K562 (cell line): ENCODE results near the gene G6PC3. TPM values are rescaled to one million over a fixed set of nuclear protein-coding genes. Genes with fewer than 3 reads are reported as not detected.

Experiments
- BMI1 ChIP-seq: fragments of 150-350 bp; IDR thresholded peaks from 2 replicates; pipeline ENCODE4 v1.6.1; 2014; ENCODE audit warnings: low read length
- CBX3 ChIP-seq, 2 experiments: IDR thresholded peaks; 1 replicate in 1 of 2; 2 replicates in 1 of 2; pipeline ENCODE4 v1.6.1; 2012; ENCODE audit warnings: inconsistent platforms in 2 of 2, low read length in 2 of 2, borderline replicate concordance in 1 of 2, control low read depth in 1 of 2
- DMBX1 ChIP-seq: fragments of 250-450 bp; sonication (Bioruptor Pico); IDR thresholded peaks from 2 replicates; pipeline ENCODE4 v1.8.0; 2022; ENCODE audit warnings: inconsistent platforms, mild to moderate bottlenecking, moderate library complexity, borderline replicate concordance
- E4F1 ChIP-seq: fragments of 250-450 bp; sonication (Bioruptor Pico); IDR thresholded peaks from 2 replicates; pipeline ENCODE4 v1.5.0; 2021; ENCODE audit warnings: mild to moderate bottlenecking, borderline replicate concordance
- EP300 ChIP-seq: IDR thresholded peaks from 2 replicates; pipeline ENCODE4 v1.6.1; 2012; ENCODE audit warnings: low read length, improper control_type of control experiment
- ETV5 ChIP-seq: sonication (generic); formaldehyde crosslinking; IDR thresholded peaks from 2 replicates; pipeline ENCODE4 v1.4.0; 2020; ENCODE audit warnings: low read depth, mild to moderate bottlenecking, missing genetic modification reagents
- MAZ ChIP-seq, 2 experiments: fragments of 450-650 bp in 1 of 2; sonication (generic) in 1 of 2; formaldehyde crosslinking; IDR thresholded peaks in 1 of 2; conservative IDR thresholded peaks in 1 of 2; 2 replicates each; pipeline versions ENCODE4 v1.4.0 to v1.5.0; 2020; ENCODE audit warnings: mild to moderate bottlenecking in 1 of 2, missing genetic modification reagents in 1 of 2
- NBN ChIP-seq: fragments of 450-650 bp; IDR thresholded peaks from 2 replicates; pipeline ENCODE4 v1.6.1; 2016; ENCODE audit warnings: low read depth, mild to moderate bottlenecking
- NFE2L1 ChIP-seq: fragments of 450-650 bp; IDR thresholded peaks from 2 replicates; pipeline ENCODE4 v1.6.1; 2016; ENCODE audit warnings: missing genetic modification characterization, low read depth, mild to moderate bottlenecking, missing compliant biosample characterization, moderate library complexity, borderline replicate concordance
- NFIC ChIP-seq: fragments of 450-650 bp; IDR thresholded peaks from 2 replicates; pipeline ENCODE4 v1.6.1; 2017; ENCODE audit warnings: mild to moderate bottlenecking, inconsistent platforms
- NR3C1 ChIP-seq: sonication (generic); formaldehyde crosslinking; IDR thresholded peaks from 2 replicates; pipeline ENCODE4 v1.8.1; 2022; ENCODE audit warnings: missing genetic modification reagents
- OTX1 ChIP-seq: fragments of 450-650 bp; formaldehyde crosslinking; IDR thresholded peaks from 2 replicates; pipeline ENCODE4 v1.4.0; 2022; ENCODE audit warnings: mild to moderate bottlenecking
- RAD51 ChIP-seq: fragments of 450-650 bp; IDR thresholded peaks from 2 replicates; pipeline ENCODE4 v1.7.1; 2016; ENCODE audit warnings: low read depth, mild to moderate bottlenecking, borderline replicate concordance
- SAFB2 ChIP-seq: fragments of 200-400 bp; formaldehyde crosslinking; IDR thresholded peaks from 2 replicates; pipeline ENCODE4 v1.6.1; 2018; ENCODE audit warnings: borderline replicate concordance, low read length, low read depth, moderate library complexity; ENCODE audit not compliant: severe bottlenecking
- SETDB1 ChIP-seq: IDR thresholded peaks from one replicate; pipeline ENCODE4 v1.6.1; 2012; ENCODE audit warnings: low read length, control low read depth, inconsistent platforms
- SIN3A ChIP-seq, 2 experiments: fragments of 150-350 bp in 1 of 2; IDR thresholded peaks; 2 replicates each; pipeline ENCODE4 v1.6.1; 2011 to 2016; ENCODE audit warnings: borderline replicate concordance in 2 of 2, low read depth in 2 of 2, low read length in 2 of 2, mild to moderate bottlenecking in 2 of 2, moderate library complexity in 2 of 2; ENCODE audit not compliant: control insufficient read depth in 1 of 2
- SIRT6 ChIP-seq: IDR thresholded peaks from one replicate; pipeline ENCODE4 v1.6.1; 2012; ENCODE audit warnings: low read depth, mild to moderate bottlenecking, control low read depth, inconsistent platforms, low read length, moderate library complexity
- STAG1 ChIP-seq: sonication (generic); formaldehyde crosslinking; IDR thresholded peaks from 2 replicates; pipeline ENCODE4 v1.5.0; 2020; ENCODE audit warnings: missing genetic modification reagents, borderline replicate concordance
- SUPT5H ChIP-seq: fragments of 450-650 bp; IDR thresholded peaks from 2 replicates; pipeline ENCODE4 v1.6.1; 2016
- THRAP3 ChIP-seq: fragments of 450-650 bp; IDR thresholded peaks from 2 replicates; pipeline ENCODE4 v1.6.1; 2016; ENCODE audit warnings: mild to moderate bottlenecking, inconsistent platforms, borderline replicate concordance
- XRCC3 ChIP-seq: fragments of 450-650 bp; IDR thresholded peaks from 2 replicates; pipeline ENCODE4 v1.6.1; 2017; ENCODE audit warnings: mild to moderate bottlenecking, moderate library complexity
- ZBTB26 ChIP-seq: fragments of 450-650 bp; formaldehyde crosslinking; IDR thresholded peaks from 2 replicates; pipeline ENCODE4 v1.4.0; 2022; ENCODE audit warnings: missing genetic modification characterization
- ZKSCAN3 ChIP-seq: fragments of 250-450 bp; sonication (Bioruptor Pico); IDR thresholded peaks from 2 replicates; pipeline ENCODE4 v1.4.0; 2020
- ZNF232 ChIP-seq: sonication (generic); formaldehyde crosslinking; IDR thresholded peaks from 2 replicates; pipeline ENCODE4 v1.8.0; 2022; ENCODE audit warnings: mild to moderate bottlenecking, missing genetic modification reagents
- ZNF551 ChIP-seq: fragments of 250-450 bp; sonication (Bioruptor Pico); IDR thresholded peaks from 2 replicates; pipeline ENCODE4 v1.5.0; 2021; ENCODE audit warnings: mild to moderate bottlenecking, moderate library complexity
- ZNF57 ChIP-seq: fragments of 450-650 bp; formaldehyde crosslinking; IDR thresholded peaks from 2 replicates; pipeline ENCODE4 v1.4.0; 2020; ENCODE audit warnings: mild to moderate bottlenecking, moderate library complexity
- ZNF764 ChIP-seq: fragments of 250-450 bp; sonication (Bioruptor Pico); IDR thresholded peaks from 2 replicates; pipeline ENCODE4 v1.4.0; 2020; ENCODE audit warnings: low read depth, mild to moderate bottlenecking, moderate library complexity
- ZNF785 ChIP-seq: fragments of 250-450 bp; sonication (Bioruptor Pico); IDR thresholded peaks from 2 replicates; pipeline ENCODE4 v1.4.0; 2020; ENCODE audit warnings: mild to moderate bottlenecking
- polyA plus RNA-seq, 8 experiments: library from polyadenylated mRNA; depleted of rRNA in 4 of 8; stranded (reverse) in 5 of 8; unstranded in 3 of 8; fragments of >200 nt; fragmentation: Nextera tagmentation in 2 of 8; fragmentation: Illumina TruSeq in 1 of 8; extraction: Ambion mirVana in 2 of 8; extraction: Trizol in 1 of 8; gene quantifications; 2 replicates each; pipeline versions ENCODE4 v1.2.1 to v1.2.3, GENCODE V29; 2011 to 2014; ENCODE audit warnings: inconsistent platforms in 1 of 8, missing spikeins in 1 of 8
- total RNA-seq, 7 experiments: library from RNA; depleted of rRNA in 6 of 7; stranded (reverse); fragments of >200 nt in 6 of 7; fragmentation: Illumina TruSeq in 2 of 7; extraction: Trizol in 2 of 7; gene quantifications; 2 replicates each; pipeline versions ENCODE4 v1.2.1 to v1.2.3, GENCODE V29; 2011 to 2021; ENCODE audit warnings: low replicate concordance in 1 of 7

The G6PC3 gene
- total and polyA plus RNA-seq, 9 of the 15 experiments (the other 6 are each of a cell fraction or from before 2014, with no cell fraction given) = 10.4 to 57.8 (median 31.1) TPM

- TF ChIP-seq OTX1 (peak; percentile 52; the same call in 1 of the 2 replicates), SIRT6 (no peak), NFIC (no peak), ZNF764 (CRISPR knock-in tag) (no peak), SAFB2 (no peak), ZNF785 (CRISPR knock-in tag) (no peak), DMBX1 (no peak), ZNF551 (CRISPR knock-in tag) (no peak), SETDB1 (no peak), NFE2L1 (no peak), ETV5 (CRISPR knock-in tag) (no peak), SIN3A (IDR thresholded peaks at IDR 0.05; ENCODE audit: borderline replicate concordance in 2 of 2, control insufficient read depth in 1 of 2, low read depth in 2 of 2, low read length in 2 of 2) (peak; percentile 44 to 72; a peak in 1 of 4 replicates), ZBTB26 (CRISPR knock-in tag) (no peak), E4F1 (CRISPR knock-in tag) (no peak), MAZ (CRISPR knock-in tag; conservative IDR thresholded peaks at IDR 0.05 in 1 of 2, IDR thresholded peaks at IDR 0.05 in 1 of 2) (peak; percentile 92 to 96), STAG1 (CRISPR knock-in tag) (no peak), RAD51 (peak; percentile 73), THRAP3 (no peak), SUPT5H (peak; percentile 72), EP300 (peak; percentile 43), CBX3 (IDR thresholded peaks at IDR 0.05; ENCODE audit: borderline replicate concordance in 1 of 2, low read length in 2 of 2) (0 out of 3 replicates have a peak, but pooled peaks of 1 of the 2 experiments have one; percentile 43), NBN (0 out of 2 replicates have a peak, but pooled peaks have one; percentile 62), BMI1 (no peak), XRCC3 (no peak), ZNF232 (CRISPR knock-in tag) (no peak), NR3C1 (CRISPR knock-in tag) (no peak), ZNF57 (CRISPR knock-in tag) (no peak), ZKSCAN3 (CRISPR knock-in tag) (no peak)
Observed at GRCh38 chr17:44123356-44124117, 53.0 kb downstream of the G6PC3 start, which contains the start of gene HDAC5 (continued).
